ENCODE results near the gene EPS8L3. TPM values are rescaled to one million over a fixed set of nuclear protein-coding genes. Genes with fewer than 3 reads are reported as not detected.

EPS8L3 gene
- total RNA-seq, 6 donors from 2014 or later: 0.20 TPM; not detected in 5

- 63 to 66% methylated on average over 3 to 4 of the region's 4 CpGs for WGBS, 2 donors
- no peaks in the 10 kb centered on the region for H3K9me3 ChIP-seq
- no peaks in the 10 kb centered on the region for H3K36me3 ChIP-seq
- DNase-seq: peak in 1 of 2 donors; percentile 8
- H3K27me3 ChIP-seq: no peaks in the 10 kb centered on the region
- H3K4me3 ChIP-seq: no peak overlapping the region
- TF ChIP-seq POLR2A (IDR thresholded peaks at IDR 0.05) (no peak), POLR2AphosphoS5 (IDR thresholded peaks at IDR 0.05) (no peak), CTCF (IDR thresholded peaks at IDR 0.05) (no peak), EP300 (IDR thresholded peaks at IDR 0.05) (no peak)
- no peak for ATAC-seq (ENCODE audit: low FRiP score in 2 of 2)
- peaks cover 6 to 9% (median 9%) of the 10 kb centered on the region in 4 donors for H3K4me1 ChIP-seq
- H3K27ac ChIP-seq: no peak overlapping the region
Observed at GRCh38 chr1:109765483-109765815, 1.7 kb upstream of the EPS8L3 start.

- 89 to 93% methylated on average over 13 of the region's 13 CpGs for WGBS, 2 donors
- Histone ChIP-seq H3K27me3 (no peaks in the 10 kb centered on the region), H3K4me1 (peaks cover 6 to 9% (median 9%) of the 10 kb centered on the region in 4 donors), H3K27ac (no peak overlapping the region), H3K9me3 (no peaks in the 10 kb centered on the region), H3K4me3 (no peak overlapping the region), H3K36me3 (no peaks in the 10 kb centered on the region)
- DNase-seq: peak in 1 of 2 donors; percentile 15
- no peak for ATAC-seq (ENCODE audit: low FRiP score in 2 of 2)
- no peak for TF ChIP-seq POLR2A (IDR thresholded peaks at IDR 0.05)
- TF ChIP-seq EP300 (IDR thresholded peaks at IDR 0.05): no peak
- no peak for TF ChIP-seq CTCF (IDR thresholded peaks at IDR 0.05)
- no peak for TF ChIP-seq POLR2AphosphoS5 (IDR thresholded peaks at IDR 0.05)
Observed at GRCh38 chr1:109764561-109765482, 1.1 kb upstream of the EPS8L3 start.

- peak overlapping the region; percentile 22 to 64 (median 33) for H3K27ac ChIP-seq
- DNase-seq (peak in 1 of 2 donors; percentile 28), ATAC-seq (ENCODE audit: low FRiP score in 2 of 2) (peak in 1 of 2 donors; percentile 43)
- H3K27me3 ChIP-seq: no peaks in the 10 kb centered on the region
- H3K4me3 ChIP-seq: no peak overlapping the region
- WGBS, 2 donors: 66 to 71% methylated on average over 9 to 10 of the region's 11 CpGs
- no peaks in the 10 kb centered on the region for H3K9me3 ChIP-seq
- H3K4me1 ChIP-seq: peaks cover 6 to 9% (median 9%) of the 10 kb centered on the region in 4 donors
- TF ChIP-seq POLR2AphosphoS5 (IDR thresholded peaks at IDR 0.05): no peak
- TF ChIP-seq POLR2A (IDR thresholded peaks at IDR 0.05): no peak
- TF ChIP-seq CTCF (IDR thresholded peaks at IDR 0.05): no peak
- no peak for TF ChIP-seq EP300 (IDR thresholded peaks at IDR 0.05)
- H3K36me3 ChIP-seq: no peaks in the 10 kb centered on the region
Observed at GRCh38 chr1:109762821-109763645, 690 bp downstream of the EPS8L3 start.

- Histone ChIP-seq H3K9me3 (no peaks in the 10 kb centered on the region), H3K4me3 (no peak overlapping the region), H3K27me3 (no peaks in the 10 kb centered on the region), H3K27ac (no peak overlapping the region), H3K4me1 (peaks cover 6 to 9% (median 9%) of the 10 kb centered on the region in 4 donors), H3K36me3 (no peaks in the 10 kb centered on the region)
- ATAC-seq (ENCODE audit: low FRiP score in 2 of 2) (no peak), DNase-seq (peak in 1 of 2 donors; percentile 15)
- no peak for TF ChIP-seq CTCF (IDR thresholded peaks at IDR 0.05)
- no peak for TF ChIP-seq POLR2A (IDR thresholded peaks at IDR 0.05)
- TF ChIP-seq POLR2AphosphoS5 (IDR thresholded peaks at IDR 0.05): no peak
- no peak for TF ChIP-seq EP300 (IDR thresholded peaks at IDR 0.05)
- 86 to 93% methylated on average over 7 of the region's 7 CpGs for WGBS, 2 donors
Observed at GRCh38 chr1:109762039-109762585, 1.6 kb downstream of the EPS8L3 start.

Data from upper lobe of left lung (tissue), 6 donors.